Ovary (tissue), 3 donors: ENCODE measurements around the gene TSGA10.
"Not testable (repeated sequence)": the region's sequence is repeated elsewhere in the genome, so short reads cannot be mapped to it uniquely, and the experiment has no call there.

ENCODE experiments used
- CTCF ChIP-seq, 3 donors: fragments of 450-650 bp in 2 of 3; fragments of 200-600 bp in 1 of 3; IDR thresholded peaks; one replicate each; pipeline versions ENCODE4 v1.5.1 to v1.8.0; 2016 to 2022; ENCODE audit warnings: antibody characterized with exemption in 3 of 3, mild to moderate bottlenecking in 1 of 3
- POLR2A ChIP-seq: fragments of 450-650 bp; IDR thresholded peaks from one replicate; pipeline ENCODE4 v1.6.1; 2017; ENCODE audit warnings: antibody characterized with exemption, mild to moderate bottlenecking, moderate library complexity
- donor health status: DM: no; HTN: no; CAD: no.

- not testable (repeated sequence) for TF ChIP-seq POLR2A; CTCF (IDR thresholded peaks at IDR 0.05)
Observed at GRCh38 chr2:99192364-99192763, 37.6 kb upstream of the TSGA10 start.
